GM23248 (cell line): ENCODE results near the gene MS4A10.

Experiments used
- EZH2 ChIP-seq: fragments of 200-600 bp; sonication (generic); IDR thresholded peaks from 2 replicates; pipeline ENCODE4 v1.6.1; 2018; ENCODE audit warnings: antibody characterized with exemption, mild to moderate bottlenecking; ENCODE audit not compliant: insufficient read depth, poor library complexity, severe bottlenecking
- EZH2phosphoT487 ChIP-seq: fragments of 200-600 bp; sonication (generic); IDR thresholded peaks from 2 replicates; pipeline ENCODE4 v1.6.1; 2018; ENCODE audit warnings: antibody characterized with exemption, moderate library complexity, mild to moderate bottlenecking, low read depth; ENCODE audit not compliant: insufficient read depth

DNA sequence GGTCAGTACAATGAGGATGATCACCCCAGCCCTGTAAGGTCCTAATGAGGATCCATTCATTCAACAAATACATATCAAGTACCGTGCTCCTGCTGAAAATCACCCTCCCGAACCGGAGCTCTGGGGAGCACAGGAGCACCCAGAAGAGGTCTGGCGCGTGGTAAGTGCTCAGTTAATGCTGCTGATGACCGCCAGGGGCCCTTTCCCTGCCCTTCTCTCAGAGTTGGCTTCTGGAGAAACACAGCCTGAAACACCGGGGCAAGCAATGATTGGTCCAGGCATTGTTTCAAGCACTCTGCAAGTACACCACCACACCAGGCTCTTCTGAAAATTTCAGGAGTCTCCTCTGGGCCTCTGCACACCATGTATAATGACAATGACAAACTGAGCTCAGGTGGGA, 53.0 kb downstream of the MS4A10 start:
- TF ChIP-seq EZH2 = no peak
- no peak for TF ChIP-seq EZH2phosphoT487
